CD14-positive monocyte (primary cell): Measurements from ENCODE around the gene CSNK2A2. TPM values are rescaled to one million over a fixed set of nuclear protein-coding genes. Genes with fewer than 3 reads are reported as not detected.

ENCODE experiments used
- DNase-seq, 3 donors: peaks; one replicate each; pipeline ENCODE4 v3.0.0-alpha.2; 2011 to 2022
- H2AFZ ChIP-seq: 2 replicates; pipeline ENCODE4 v1.6.0; 2012; ENCODE audit warnings: mild to moderate bottlenecking, low read depth, low read length, inconsistent platforms; ENCODE audit not compliant: insufficient read depth, poor library complexity, severe bottlenecking
- H3K27ac ChIP-seq, 2 donors: 1 replicate in 1 of 2; 2 replicates in 1 of 2; pipeline ENCODE4 v1.5.1; 2012 to 2013; ENCODE audit warnings: low read length in 2 of 2, control low read depth in 1 of 2, inconsistent platforms in 1 of 2, low read depth in 1 of 2, mild to moderate bottlenecking in 1 of 2
- H3K27me3 ChIP-seq, 2 donors: one replicate each; pipeline versions ENCODE4 v1.6.0 to v1.6.1; 2011 to 2013; ENCODE audit warnings: low read length in 2 of 2; ENCODE audit not compliant: control insufficient read depth in 2 of 2, insufficient read depth in 2 of 2
- H3K36me3 ChIP-seq, 2 donors: replicated peaks in 1 of 2; 1 replicate in 1 of 2; 2 replicates in 1 of 2; pipeline versions ENCODE4 v1.5.1 to v1.6.1; 2012 to 2013; ENCODE audit warnings: low read length in 2 of 2, control low read depth in 1 of 2, inconsistent platforms in 1 of 2, mild to moderate bottlenecking in 1 of 2; ENCODE audit not compliant: insufficient read depth in 2 of 2, control insufficient read depth in 1 of 2
- H3K4me1 ChIP-seq, 2 donors: 1 replicate in 1 of 2; 2 replicates in 1 of 2; pipeline versions ENCODE4 v1.5.1 to v1.6.1; 2012 to 2013; ENCODE audit warnings: low read length in 2 of 2, control low read depth in 1 of 2, inconsistent platforms in 1 of 2, mild to moderate bottlenecking in 1 of 2, moderate library complexity in 1 of 2; ENCODE audit not compliant: insufficient read depth in 2 of 2, control insufficient read depth in 1 of 2
- H3K4me2 ChIP-seq: replicated peaks from 2 replicates; pipeline ENCODE3; 2012; ENCODE audit warnings: low read length, moderate library complexity, mild to moderate bottlenecking; ENCODE audit not compliant: poor library complexity, severe bottlenecking; ENCODE audit errors: extremely low read depth
- H3K4me3 ChIP-seq, 3 experiments: fragments of 200-600 bp in 1 of 3; sonication (generic) in 1 of 3; replicated peaks in 1 of 3; 1 replicate in 2 of 3; 2 replicates in 1 of 3; pipeline ENCODE4 v1.5.1; 2011 to 2013; ENCODE audit warnings: low read length in 3 of 3, mild to moderate bottlenecking in 3 of 3, control low read depth in 2 of 3, low read depth in 2 of 3, inconsistent platforms in 1 of 3, moderate library complexity in 1 of 3
- H3K79me2 ChIP-seq: 2 replicates; pipeline ENCODE4 v1.6.0; 2012; ENCODE audit warnings: mild to moderate bottlenecking, control low read depth, inconsistent platforms, low read length, moderate library complexity; ENCODE audit not compliant: insufficient read depth
- H3K9ac ChIP-seq: 2 replicates; pipeline ENCODE4 v1.6.0; 2017; ENCODE audit warnings: low read length, mild to moderate bottlenecking; ENCODE audit not compliant: insufficient read depth, poor library complexity, severe bottlenecking
- H3K9me3 ChIP-seq, 2 donors: replicated peaks in 1 of 2; 1 replicate in 1 of 2; 2 replicates in 1 of 2; pipeline versions ENCODE4 v1.5.1 to v1.6.1; 2012 to 2013; ENCODE audit warnings: low read length in 2 of 2, control low read depth in 1 of 2; ENCODE audit not compliant: control insufficient read depth in 1 of 2, insufficient read depth in 1 of 2
- H4K20me1 ChIP-seq: 2 replicates; pipeline ENCODE4 v1.6.0; 2012; ENCODE audit warnings: mild to moderate bottlenecking, low read length, control low read depth, moderate library complexity; ENCODE audit not compliant: insufficient read depth
- H3K27ac Mint-ChIP-seq, 7 donors: one replicate each; pipeline ENCODE4 v1.8.0; 2020; ENCODE audit warnings: mild to moderate bottlenecking in 7 of 7, mixed read lengths in 7 of 7, moderate library complexity in 6 of 7, inconsistent platforms in 2 of 7
- H3K27me3 Mint-ChIP-seq, 3 donors: one replicate each; pipeline ENCODE4 v1.8.0; 2021 to 2022; ENCODE audit warnings: low read depth in 3 of 3, mild to moderate bottlenecking in 3 of 3, mixed read lengths in 3 of 3, moderate library complexity in 3 of 3, inconsistent platforms in 1 of 3
- H3K36me3 Mint-ChIP-seq, 2 donors: one replicate each; pipeline ENCODE4 v1.8.0; 2020; ENCODE audit warnings: mixed read lengths in 2 of 2, inconsistent platforms in 1 of 2, mild to moderate bottlenecking in 1 of 2
- H3K4me1 Mint-ChIP-seq: one replicate; pipeline ENCODE4 v1.8.0; 2020; ENCODE audit warnings: mild to moderate bottlenecking, mixed read lengths
- H3K4me3 Mint-ChIP-seq, 2 donors: one replicate each; pipeline ENCODE4 v1.8.0; 2020; ENCODE audit warnings: mild to moderate bottlenecking in 2 of 2, mixed read lengths in 2 of 2, moderate library complexity in 1 of 2
- H3K9me3 Mint-ChIP-seq, 7 donors: one replicate each; pipeline ENCODE4 v1.8.0; 2020 to 2022; ENCODE audit warnings: mixed read lengths in 7 of 7, mild to moderate bottlenecking in 6 of 7, moderate library complexity in 6 of 7, inconsistent platforms in 2 of 7
- WGBS: methylation state at CpG from one replicate; pipeline ENCODE4 v1.1.5; 2013; ENCODE audit warnings: missing lambda C conversion rate; ENCODE audit not compliant: insufficient coverage; 5-methylcytosine and 5-hydroxymethylcytosine counted together
- intact Hi-C, 2 donors: fragments of 100-400 bp; cut with micrococcal nuclease; formaldehyde crosslinking; loops; one replicate each; pipeline versions ENCODE4 v1.15.0 to v1.15.1; 2023
- polyA plus RNA-seq, 3 donors: library from polyadenylated mRNA; depleted of rRNA in 1 of 3; unstranded in 2 of 3; stranded (reverse) in 1 of 3; fragments of 300-500 nt in 2 of 3; fragments of >200 nt in 1 of 3; fragmentation: Illumina TruSeq in 2 of 3; gene quantifications; 1 replicate in 2 of 3; 2 replicates in 1 of 3; pipeline ENCODE4 v1.2.3, GENCODE V29; 2012 to 2021
- TF ChIP-seq, protein P1 (sequence below): fragments of 200-600 bp; IDR thresholded peaks from one replicate; pipeline ENCODE4 v1.8.0; 2022; ENCODE audit warnings: antibody characterized with exemption, mild to moderate bottlenecking

CSNK2A2 gene
- polyA plus RNA-seq, 3 donors: 1.6 to 24.7 (median 9.2) TPM

DNA sequence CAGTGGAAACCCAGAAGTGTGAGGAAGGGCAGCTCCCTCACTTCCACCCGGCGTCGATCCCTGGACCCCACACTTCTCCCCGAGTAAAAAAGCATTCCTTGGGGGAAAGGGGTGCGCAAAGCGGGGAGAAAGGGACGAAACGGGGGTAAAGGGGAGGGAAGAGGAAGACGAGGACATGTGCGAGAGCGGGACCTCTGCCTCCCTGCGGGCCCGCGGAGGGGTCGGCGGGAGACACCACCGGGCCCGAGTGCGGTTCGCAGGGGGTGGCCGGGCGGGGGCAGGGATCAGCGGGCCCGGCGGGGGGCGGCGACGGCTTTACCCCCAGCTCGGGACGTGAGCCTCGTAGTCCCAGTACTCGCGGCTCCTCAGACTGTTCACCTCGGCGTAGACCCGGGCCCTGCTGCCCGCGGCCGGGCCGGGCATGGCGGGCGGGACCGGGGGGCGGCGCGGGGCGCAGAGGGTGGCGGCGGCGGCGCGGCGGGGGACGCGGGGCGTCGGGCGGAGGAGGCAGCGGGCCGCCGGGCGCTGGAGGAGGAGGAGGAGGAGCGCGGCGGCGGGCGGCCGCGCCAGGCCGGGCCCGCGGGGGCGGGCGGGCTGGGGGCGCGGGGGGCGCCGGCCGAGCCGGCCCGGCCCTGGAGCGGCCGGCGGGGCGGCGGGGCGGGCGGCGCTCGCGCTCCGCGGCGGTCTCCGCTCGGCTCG, 443 bp downstream of the CSNK2A2 start:
- WGBS: 0% methylated on average over 53 of the region's 97 CpGs
- H3K36me3 Mint-ChIP-seq: peaks cover 34 to 36% of the 10 kb centered on the region in 2 donors
- H3K79me2 ChIP-seq: peaks cover 22% of the 10 kb centered on the region
- peaks cover 8 to 24% (median 14%) of the 10 kb centered on the region in 3 donors for H3K27me3 Mint-ChIP-seq
- H3K9me3 Mint-ChIP-seq: peaks cover 0 to 3% (median 0%) of the 10 kb centered on the region in 7 donors
- H3K4me2 ChIP-seq: peak overlapping the region; percentile 87
- peak overlapping the region; percentile 69 for H2AFZ ChIP-seq
- no peak for DNase-seq
- peaks cover 12 to 16% of the 10 kb centered on the region in 2 donors for H3K4me1 ChIP-seq
- peak overlapping the region in 1 of 2 donors; percentile 15 for H3K27ac ChIP-seq
- H3K27me3 ChIP-seq: no peaks in the 10 kb centered on the region
- H3K36me3 ChIP-seq: peaks cover 34 to 39% of the 10 kb centered on the region in 2 donors
- peak overlapping the region; percentile 51 to 76 (median 66) for H3K4me3 ChIP-seq
- H4K20me1 ChIP-seq: peaks cover 23% of the 10 kb centered on the region
- TF ChIP-seq, protein P1, sequence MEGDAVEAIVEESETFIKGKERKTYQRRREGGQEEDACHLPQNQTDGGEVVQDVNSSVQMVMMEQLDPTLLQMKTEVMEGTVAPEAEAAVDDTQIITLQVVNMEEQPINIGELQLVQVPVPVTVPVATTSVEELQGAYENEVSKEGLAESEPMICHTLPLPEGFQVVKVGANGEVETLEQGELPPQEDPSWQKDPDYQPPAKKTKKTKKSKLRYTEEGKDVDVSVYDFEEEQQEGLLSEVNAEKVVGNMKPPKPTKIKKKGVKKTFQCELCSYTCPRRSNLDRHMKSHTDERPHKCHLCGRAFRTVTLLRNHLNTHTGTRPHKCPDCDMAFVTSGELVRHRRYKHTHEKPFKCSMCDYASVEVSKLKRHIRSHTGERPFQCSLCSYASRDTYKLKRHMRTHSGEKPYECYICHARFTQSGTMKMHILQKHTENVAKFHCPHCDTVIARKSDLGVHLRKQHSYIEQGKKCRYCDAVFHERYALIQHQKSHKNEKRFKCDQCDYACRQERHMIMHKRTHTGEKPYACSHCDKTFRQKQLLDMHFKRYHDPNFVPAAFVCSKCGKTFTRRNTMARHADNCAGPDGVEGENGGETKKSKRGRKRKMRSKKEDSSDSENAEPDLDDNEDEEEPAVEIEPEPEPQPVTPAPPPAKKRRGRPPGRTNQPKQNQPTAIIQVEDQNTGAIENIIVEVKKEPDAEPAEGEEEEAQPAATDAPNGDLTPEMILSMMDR: no peak
- peaks cover 28% of the 10 kb centered on the region for H3K4me1 Mint-ChIP-seq
- peak overlapping the region; percentile 68 for H3K9ac ChIP-seq
- no peaks in the 10 kb centered on the region for H3K9me3 ChIP-seq
- H3K27ac Mint-ChIP-seq: peak overlapping the region in 6 of 7 donors; percentile 49 to 78 (median 60)
- intact Hi-C loops: no loop called here
- peak overlapping the region; percentile 92 to 94 for H3K4me3 Mint-ChIP-seq

DNA sequence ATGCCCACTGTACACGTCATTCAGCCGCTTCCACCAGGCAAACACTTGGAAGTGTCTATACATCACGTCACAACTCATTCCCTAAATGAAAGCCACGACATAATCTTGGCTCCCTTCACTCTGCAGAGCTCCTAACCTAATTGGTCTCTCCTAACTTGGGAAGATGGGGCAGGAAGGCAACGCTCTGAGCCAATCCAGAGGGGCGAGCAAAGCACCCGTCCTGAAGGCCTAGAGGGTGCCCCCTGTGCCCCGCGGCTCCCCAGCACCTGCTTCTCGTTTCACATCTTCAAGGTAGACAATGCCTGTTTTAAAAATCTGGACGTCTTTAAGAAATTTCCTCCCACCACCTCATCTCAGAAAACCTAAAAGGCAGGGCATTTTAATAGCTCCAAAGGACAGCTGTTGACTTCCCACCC, 1.0 kb downstream of the CSNK2A2 start:
- peaks cover 23% of the 10 kb centered on the region for H4K20me1 ChIP-seq
- H3K4me3 ChIP-seq: peak overlapping the region; percentile 51 to 76 (median 66)
- TF ChIP-seq, protein P1: no peak
- peak overlapping the region in 1 of 2 donors; percentile 15 for H3K27ac ChIP-seq
- H3K4me3 Mint-ChIP-seq: peak overlapping the region; percentile 92 to 94
- H3K27me3 ChIP-seq: no peaks in the 10 kb centered on the region
- peaks cover 39 to 42% of the 10 kb centered on the region in 2 donors for H3K36me3 Mint-ChIP-seq
- H3K36me3 ChIP-seq: peaks cover 39 to 45% of the 10 kb centered on the region in 2 donors
- WGBS: 33% methylated on average over 7 of the region's 11 CpGs
- peak overlapping the region in 5 of 7 donors; percentile 49 to 78 (median 53) for H3K27ac Mint-ChIP-seq
- intact Hi-C loops: no loop called here
- peak overlapping the region; percentile 87 for H3K4me2 ChIP-seq
- DNase-seq: no peak
- peaks cover 28% of the 10 kb centered on the region for H3K4me1 Mint-ChIP-seq
- peaks cover 8 to 20% (median 14%) of the 10 kb centered on the region in 3 donors for H3K27me3 Mint-ChIP-seq
- H3K9me3 Mint-ChIP-seq: peaks cover 0 to 3% (median 0%) of the 10 kb centered on the region in 7 donors
- peak overlapping the region; percentile 68 for H3K9ac ChIP-seq
- peak overlapping the region; percentile 69 for H2AFZ ChIP-seq
- peaks cover 26% of the 10 kb centered on the region for H3K79me2 ChIP-seq
- peaks cover 12 to 16% of the 10 kb centered on the region in 2 donors for H3K4me1 ChIP-seq
- H3K9me3 ChIP-seq: no peaks in the 10 kb centered on the region
